Activated B cell treated with CpG ODN at 0.5 μM for 24 hours (primary cell): ENCODE results near the gene SNCAIP. TPM values are rescaled to one million over a fixed set of nuclear protein-coding genes. Genes with fewer than 3 reads are reported as not detected.

ENCODE experiments used
- ATAC-seq: fragments of 200-7000 bp; cut with Tn5 transposase; one replicate; pipeline ENCODE4 v1.10.0; 2021; ENCODE audit warnings: low read depth, mild to moderate bottlenecking, moderate library complexity
- CTCF ChIA-PET: fragments of 350-600 bp; sonication (Branson Sonifier 250); formaldehyde crosslinking; loops from one replicate; lab custom pipeline; 2021; ENCODE audit warnings: antibody characterized with exemption; lab: Charles Lee
- POLR2A ChIA-PET: fragments of 350-600 bp; sonication (Branson Sonifier 250); formaldehyde crosslinking; loops from one replicate; lab custom pipeline; 2021; ENCODE audit warnings: antibody characterized with exemption; lab: Charles Lee
- DNase-seq: peaks from one replicate; pipeline ENCODE4 v3.0.0; 2022
- H3K27ac Mint-ChIP-seq: one replicate; pipeline ENCODE4 v1.8.0; 2020; ENCODE audit warnings: mixed read lengths
- H3K27me3 Mint-ChIP-seq: one replicate; pipeline ENCODE4 v1.8.0; 2021; ENCODE audit warnings: mixed read lengths
- H3K36me3 Mint-ChIP-seq: one replicate; pipeline ENCODE4 v1.8.0; 2021; ENCODE audit warnings: low read depth, mixed read lengths
- H3K4me1 Mint-ChIP-seq: one replicate; pipeline ENCODE4 v1.8.0; 2021; ENCODE audit warnings: mixed read lengths
- H3K4me3 Mint-ChIP-seq: one replicate; pipeline ENCODE4 v1.8.0; 2020; ENCODE audit warnings: mild to moderate bottlenecking, mixed read lengths
- H3K9me3 Mint-ChIP-seq: one replicate; pipeline ENCODE4 v1.8.0; 2020; ENCODE audit warnings: mixed read lengths
- CTCF ChIP-seq: fragments of 200-600 bp; IDR thresholded peaks from one replicate; pipeline ENCODE4 v1.8.0; 2022; ENCODE audit warnings: antibody characterized with exemption, mild to moderate bottlenecking
- intact Hi-C: fragments of 100-400 bp; cut with micrococcal nuclease; formaldehyde crosslinking; loops from one replicate; pipeline ENCODE4 v1.15.1; 2024
- total RNA-seq: library from RNA; stranded (reverse); gene quantifications from 2 replicates; pipeline ENCODE4 v1.2.3, GENCODE V29; 2022

The SNCAIP gene
- total RNA-seq, 1 donor from 2014 or later = not detected

GRCh38 chr5:122385808-122386207 lies 73.8 kb downstream of the SNCAIP start:
- POLR2A ChIA-PET = no interaction called here

GRCh38 chr5:122390154-122390553 lies 78.1 kb downstream of the SNCAIP start:
- TF ChIP-seq CTCF = no peak
- intact Hi-C loops = no loop called here
- H3K36me3 Mint-ChIP-seq = no peaks in the 10 kb centered on the region
- no peak overlapping the region for H3K27ac Mint-ChIP-seq
- H3K27me3 Mint-ChIP-seq = peaks cover 4% of the 10 kb centered on the region
- H3K4me3 Mint-ChIP-seq = no peak overlapping the region
- ChIA-PET CTCF (no interaction called here), POLR2A (no interaction called here)
- DNase-seq (no peak), ATAC-seq (no peak)
- H3K9me3 Mint-ChIP-seq = no peaks in the 10 kb centered on the region
- no peaks in the 10 kb centered on the region for H3K4me1 Mint-ChIP-seq

More at GRCh38 chr5:122385808-122386207, 73.8 kb downstream of the SNCAIP start:
- H3K27me3 Mint-ChIP-seq = peaks cover 2% of the 10 kb centered on the region
- H3K36me3 Mint-ChIP-seq = no peaks in the 10 kb centered on the region
- no peaks in the 10 kb centered on the region for H3K4me1 Mint-ChIP-seq
- H3K27ac Mint-ChIP-seq = no peak overlapping the region
- intact Hi-C loops = no loop called here
- DNase-seq (no peak), ATAC-seq (no peak)
- CTCF ChIA-PET = no interaction called here
- no peak overlapping the region for H3K4me3 Mint-ChIP-seq
- TF ChIP-seq CTCF = no peak
- no peaks in the 10 kb centered on the region for H3K9me3 Mint-ChIP-seq

- H3K4me1 Mint-ChIP-seq = no peaks in the 10 kb centered on the region
- ChIA-PET CTCF (no interaction called here), POLR2A (no interaction called here)
- intact Hi-C loops = no loop called here
- no peaks in the 10 kb centered on the region for H3K36me3 Mint-ChIP-seq
- TF ChIP-seq CTCF = no peak
- peaks cover 4% of the 10 kb centered on the region for H3K27me3 Mint-ChIP-seq
- no peaks in the 10 kb centered on the region for H3K9me3 Mint-ChIP-seq
- H3K4me3 Mint-ChIP-seq = no peak overlapping the region
- no peak overlapping the region for H3K27ac Mint-ChIP-seq
- DNase-seq (no peak), ATAC-seq (no peak)
These were observed 78.7 kb downstream of the SNCAIP start for GRCh38 chr5:122390694-122391093.

GRCh38 chr5:122391621-122392020 lies 79.6 kb downstream of the SNCAIP start:
- intact Hi-C loops = no loop called here
- no peaks in the 10 kb centered on the region for H3K4me1 Mint-ChIP-seq
- no peak for ATAC-seq
- no peak for TF ChIP-seq CTCF
- H3K36me3 Mint-ChIP-seq = no peaks in the 10 kb centered on the region
- H3K9me3 Mint-ChIP-seq = no peaks in the 10 kb centered on the region
- H3K27ac Mint-ChIP-seq = no peak overlapping the region
- CTCF ChIA-PET = no interaction called here
- no peak overlapping the region for H3K4me3 Mint-ChIP-seq
- no peak for DNase-seq
- H3K27me3 Mint-ChIP-seq = peaks cover 8% of the 10 kb centered on the region
- POLR2A ChIA-PET = no interaction called here

GRCh38 chr5:122392224-122392623 lies 80.2 kb downstream of the SNCAIP start:
- Mint-ChIP-seq H3K27ac (no peak overlapping the region), H3K36me3 (no peaks in the 10 kb centered on the region), H3K27me3 (peaks cover 8% of the 10 kb centered on the region), H3K4me3 (no peak overlapping the region), H3K4me1 (no peaks in the 10 kb centered on the region), H3K9me3 (no peaks in the 10 kb centered on the region)
- intact Hi-C loops = no loop called here
- ChIA-PET CTCF (no interaction called here), POLR2A (no interaction called here)
- TF ChIP-seq CTCF = no peak
- no peak for ATAC-seq
- DNase-seq = no peak
